K562 treated with DMSO at 1 percent for 12 hours (cell line): ENCODE data around the gene LANCL3. TPM values are rescaled to one million over a fixed set of nuclear protein-coding genes. Genes with fewer than 3 reads are reported as not detected.

Experiments used
- total RNA-seq: library from RNA; unstranded; fragments of 300-600 nt; gene quantifications from 2 replicates; pipeline ENCODE4 v1.2.3, GENCODE V29; 2022; ENCODE audit not compliant: insufficient read depth

Gene LANCL3
- total RNA-seq, result 0.68 and 2.1 TPM in 2 replicates

DNA sequence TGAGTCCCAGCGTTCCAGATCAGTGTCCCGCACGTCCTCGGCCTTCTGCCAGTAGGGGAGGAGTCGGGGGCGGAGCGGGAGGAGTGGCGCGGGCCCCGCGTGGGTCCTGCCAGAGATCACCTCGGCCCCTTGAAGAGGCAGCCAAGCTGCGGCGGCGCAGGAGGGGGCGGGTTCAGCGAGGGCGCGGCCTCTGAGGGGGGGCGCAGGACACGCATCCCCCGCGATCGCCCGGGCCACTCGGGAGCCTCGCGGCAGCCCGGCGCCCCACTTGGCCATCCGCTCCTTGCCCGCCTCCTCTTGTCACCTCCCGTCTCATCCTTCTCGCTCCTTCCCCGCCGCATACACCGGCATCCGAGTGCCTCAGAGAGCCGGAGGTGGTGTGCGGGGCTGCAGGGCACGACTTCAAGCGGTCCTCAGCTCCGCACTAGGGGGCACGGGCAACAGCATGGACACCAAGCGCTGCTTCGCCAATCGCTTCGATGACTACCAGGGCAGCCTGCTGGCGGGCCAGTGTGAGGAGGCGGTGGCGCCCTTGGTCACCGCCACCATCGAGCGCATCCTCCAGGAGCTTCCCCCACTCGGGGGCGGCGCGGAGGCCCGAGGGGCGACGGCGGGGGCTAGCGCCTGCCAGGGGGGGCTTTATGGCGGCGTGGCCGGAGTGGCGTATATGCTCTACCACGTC is at the start of gene LANCL3:
TSS of gene LANCL3 (plus strand) at position 236 of the 682 bp plus-strand sequence. CDS start at position 446, 210 bp downstream.

DNA sequence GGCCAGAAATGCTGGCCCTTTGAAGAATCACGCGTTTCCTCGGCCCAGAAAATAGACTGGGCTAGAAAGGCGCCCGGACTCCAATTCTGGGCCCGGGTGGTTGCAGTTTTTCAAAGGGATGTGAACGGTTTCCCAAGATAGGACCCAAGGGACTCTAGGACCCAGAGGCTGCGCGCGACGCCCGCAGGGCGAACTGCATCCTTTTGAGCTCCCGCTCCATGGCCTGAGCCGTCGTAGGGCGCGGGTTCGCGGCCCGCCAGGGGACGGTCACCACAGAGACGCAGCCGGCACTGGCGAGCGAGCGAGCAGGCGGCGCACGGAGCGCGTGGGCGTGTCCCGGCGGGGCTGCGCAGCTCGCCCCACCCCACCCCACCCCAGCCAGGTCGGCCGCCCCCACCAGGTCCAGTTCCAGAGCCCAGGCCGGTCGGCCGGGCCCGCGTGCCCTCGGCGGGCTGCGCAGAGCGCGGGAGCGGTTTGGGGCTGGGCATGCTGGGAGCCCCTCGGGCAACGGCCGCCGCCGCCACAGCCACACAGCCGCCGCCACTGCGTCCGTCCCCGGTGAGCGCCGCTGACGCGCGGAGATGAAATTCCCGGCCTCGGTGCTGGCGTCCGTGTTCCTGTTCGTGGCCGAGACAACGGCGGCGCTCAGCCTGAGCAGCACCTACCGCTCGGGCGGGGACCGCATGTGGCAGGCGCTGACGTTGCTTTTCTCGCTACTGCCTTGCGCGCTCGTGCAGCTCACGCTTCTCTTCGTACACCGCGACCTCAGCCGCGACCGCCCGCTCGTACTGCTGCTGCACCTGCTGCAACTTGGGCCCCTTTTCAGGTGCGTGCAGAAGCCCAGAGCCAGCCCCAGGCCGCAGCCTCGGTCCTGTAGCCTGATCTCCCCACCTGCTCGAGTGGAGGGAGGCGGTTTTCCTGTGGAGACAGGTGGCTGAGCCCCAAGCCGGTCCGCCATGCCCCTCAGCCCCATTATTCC is 114.2 kb downstream of the LANCL3 start, which contains the start of gene XK:
TSS of gene XK (plus strand) at position 411 of the 979 bp plus-strand sequence. CDS start at position 582, 171 bp downstream.

Other genes with a start within 250 kb of the LANCL3 start
- gene PRRG1, start 222.3 kb upstream of the LANCL3 start, total RNA-seq, result 1.7 and 3.2 TPM in 2 replicates
- 3.5 and 16.4 TPM in 2 replicates for gene XK, start 114.1 kb downstream of the LANCL3 start, total RNA-seq
- gene CYBB, start 208.4 kb downstream of the LANCL3 start, total RNA-seq, result 0.17 and 1.7 TPM in 2 replicates